GM21367 (cell line): ENCODE measurements around the gene MSANTD1.

ENCODE experiments used
- ATAC-seq: cut with Tn5 transposase; IDR thresholded peaks from one replicate; pipeline ENCODE4 v1.9.1; 2021; ENCODE audit not compliant: unreplicated experiment

The MSANTD1 gene

DNA sequence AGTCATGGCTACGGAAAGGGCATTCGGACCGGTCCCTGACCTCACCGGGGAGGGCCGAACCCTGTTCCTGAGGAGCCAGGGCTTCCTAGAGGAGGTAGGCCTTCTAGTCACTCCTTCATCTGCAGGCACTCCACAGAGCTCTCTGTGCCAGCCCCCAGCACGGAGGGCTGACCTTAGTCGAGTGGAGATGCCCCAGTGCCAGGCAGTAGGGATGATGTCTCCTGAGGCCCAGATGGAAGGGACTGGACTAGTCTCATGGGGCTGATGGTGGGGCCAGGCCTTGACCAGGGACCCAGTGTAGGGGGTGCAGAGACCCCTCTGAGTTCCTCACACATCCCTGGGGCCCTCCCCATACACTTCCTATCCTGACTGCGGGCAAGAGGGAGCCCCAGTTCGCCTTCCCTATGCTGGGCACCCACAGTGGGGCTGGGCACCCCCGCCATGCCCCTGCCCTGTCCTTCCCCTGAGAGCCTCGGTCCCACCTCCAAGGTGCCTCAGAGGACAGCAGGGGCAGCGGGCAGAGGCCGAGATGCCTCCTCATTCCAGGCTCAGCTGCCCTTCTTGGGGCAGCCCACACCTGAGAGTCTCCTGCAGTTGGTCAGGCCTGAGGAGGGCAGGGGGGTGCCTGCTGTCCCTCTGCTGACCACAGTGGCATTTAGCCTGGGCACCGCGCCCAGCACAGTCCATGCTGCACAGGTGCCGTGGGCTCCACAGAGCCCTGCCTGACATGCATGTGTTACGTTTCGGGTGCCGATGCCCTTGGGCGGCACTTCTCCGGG, 1.4 kb upstream of the MSANTD1 start:
- ATAC-seq = no peak

DNA sequence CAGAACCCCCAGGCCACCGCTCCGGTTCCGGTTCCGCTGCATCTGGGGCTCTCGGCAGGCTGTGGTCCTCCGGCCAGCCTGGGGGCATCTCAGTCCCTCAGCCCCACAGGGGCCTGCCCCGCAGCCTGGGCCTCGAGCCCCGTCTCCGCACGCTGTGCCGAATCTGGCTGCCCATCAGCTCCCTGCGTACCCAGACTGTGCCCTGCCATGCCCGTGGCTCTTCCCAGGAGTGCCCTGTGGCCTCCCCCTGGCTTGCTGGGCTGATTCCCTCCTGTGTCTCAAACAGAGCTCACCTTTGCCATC, 830 bp upstream of the MSANTD1 start:
- ATAC-seq = no peak

DNA sequence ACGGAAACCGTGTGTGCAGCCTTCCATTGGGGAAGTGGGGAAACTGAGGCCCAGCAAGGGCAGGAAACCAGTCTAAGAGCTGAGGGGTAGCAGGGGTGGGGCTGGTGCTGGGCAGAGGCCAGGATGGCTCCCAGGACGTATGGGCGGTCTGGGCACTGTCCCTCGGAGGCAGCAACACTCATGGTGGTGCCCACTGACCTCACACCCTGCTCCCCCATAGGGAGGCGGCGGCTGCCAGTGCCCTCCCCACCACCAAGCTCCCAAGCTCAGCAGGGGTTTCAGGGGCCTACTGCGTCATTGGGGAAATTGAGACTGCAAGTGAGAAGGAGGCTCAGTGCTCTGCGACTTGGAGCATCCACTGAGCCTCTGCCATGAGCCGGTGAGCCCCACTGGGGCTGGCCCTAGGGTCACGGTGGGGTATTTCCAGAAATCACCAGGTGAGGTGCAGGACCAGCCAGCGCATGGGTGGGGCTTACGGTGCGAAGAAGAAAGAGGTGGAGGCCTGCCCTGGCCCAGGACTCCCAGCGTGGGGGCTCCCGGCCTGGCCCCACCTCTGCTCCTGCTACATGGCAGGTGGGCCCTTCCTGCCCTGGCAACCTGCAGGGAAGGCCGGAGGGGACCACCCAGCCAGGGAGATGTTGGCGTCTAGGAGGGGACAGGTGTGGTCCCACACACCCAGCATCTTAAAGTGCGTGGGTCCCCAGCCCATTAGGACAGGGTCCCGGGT, 915 bp downstream of the MSANTD1 start:
- ATAC-seq = no peak

GRCh38 chr4:3250438-3250955, 1.5 kb downstream of the MSANTD1 start:
- no peak for ATAC-seq

DNA sequence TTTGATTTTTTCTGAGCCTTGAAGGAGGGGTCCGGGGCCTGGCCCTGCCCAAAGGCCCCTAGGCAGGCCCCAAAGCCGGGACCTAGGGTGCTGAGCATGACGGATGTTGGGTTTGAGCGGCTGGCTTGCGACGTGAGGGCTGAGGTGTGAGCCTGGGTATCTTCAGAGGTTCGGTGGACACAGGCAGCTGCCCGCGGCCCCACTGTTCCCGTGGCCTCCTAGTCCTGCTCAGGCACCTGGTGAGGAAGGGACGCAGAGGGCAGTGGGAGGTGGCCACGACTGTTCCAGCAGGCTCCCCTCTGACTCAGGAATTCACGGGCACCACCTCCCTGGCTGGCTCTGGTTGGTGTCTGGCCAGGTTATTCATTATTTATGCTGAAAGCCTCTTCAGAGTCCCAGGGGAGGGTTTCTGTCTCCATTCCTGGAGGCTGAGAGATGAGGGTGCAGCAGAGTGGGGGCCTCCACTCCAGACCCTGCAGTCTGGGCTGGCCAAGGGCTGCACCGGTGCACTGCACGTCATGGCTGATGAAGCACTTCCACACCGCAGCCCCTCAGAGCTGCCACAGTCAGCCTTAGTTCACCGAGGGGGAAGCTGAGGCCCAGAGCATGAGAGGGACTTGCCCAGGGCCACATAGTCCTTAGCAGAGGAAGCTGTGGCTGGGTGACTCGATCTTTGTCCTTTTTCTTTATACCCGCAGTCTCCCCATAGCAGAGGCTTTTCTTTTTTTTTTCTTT, 2.2 kb downstream of the MSANTD1 start:
- no peak for ATAC-seq

GRCh38 chr4:3251691-3252479, 2.9 kb downstream of the MSANTD1 start:
- ATAC-seq = no peak

DNA sequence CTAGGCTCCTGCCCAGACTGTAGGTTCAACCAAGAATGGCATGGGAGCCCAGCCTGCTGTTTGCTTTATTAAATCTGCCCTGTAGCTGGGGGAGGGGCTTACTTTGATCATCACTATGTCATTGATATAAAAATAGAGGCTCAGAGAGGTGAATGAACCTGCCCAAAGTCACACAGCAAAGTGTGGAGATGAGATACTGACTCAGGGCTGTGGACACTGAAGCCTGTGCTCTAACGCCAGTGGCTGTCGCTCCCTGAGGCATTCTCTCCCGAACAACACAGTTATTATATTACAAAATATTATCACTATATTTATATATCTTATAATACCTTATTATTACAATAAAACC, 3.5 kb downstream of the MSANTD1 start:
- no peak for ATAC-seq

DNA sequence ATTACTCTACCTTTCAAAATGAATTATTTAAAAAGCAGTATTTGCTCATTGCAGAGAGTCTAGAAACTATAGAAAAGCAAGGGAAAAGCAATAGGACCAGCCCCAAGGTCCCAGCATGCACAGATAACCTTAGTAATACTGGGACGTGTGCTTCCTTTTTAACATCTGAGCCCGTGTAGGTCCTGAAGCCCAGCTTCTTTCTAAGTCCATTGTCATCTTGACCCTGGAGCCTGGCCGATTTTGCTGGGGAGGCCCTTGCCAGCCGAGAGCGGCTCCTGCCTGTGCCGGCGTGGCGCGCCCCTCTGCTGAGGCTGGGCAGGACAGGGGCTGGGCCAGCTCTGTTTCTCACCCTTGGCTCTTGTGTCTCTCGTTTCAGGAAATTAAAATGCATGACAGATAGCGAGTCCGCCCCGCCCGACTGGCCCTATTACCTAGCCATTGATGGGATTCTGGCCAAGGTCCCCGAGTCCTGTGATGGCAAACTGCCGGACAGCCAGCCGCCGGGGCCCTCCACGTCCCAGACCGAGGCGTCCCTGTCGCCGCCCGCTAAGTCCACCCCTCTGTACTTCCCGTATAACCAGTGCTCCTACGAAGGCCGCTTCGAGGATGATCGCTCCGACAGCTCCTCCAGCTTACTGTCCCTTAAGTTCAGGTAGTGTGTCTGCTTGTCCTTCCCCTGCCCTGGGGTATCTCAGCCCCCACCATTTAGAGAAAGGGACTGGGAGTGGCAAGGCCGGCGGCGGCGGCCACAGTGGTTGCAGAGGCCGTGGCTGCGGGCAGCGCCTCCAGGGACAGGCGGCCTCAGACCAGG, 4.1 kb downstream of the MSANTD1 start:
- ATAC-seq = no peak

- no peak for ATAC-seq
Observed at GRCh38 chr4:3253808-3254207, 4.8 kb downstream of the MSANTD1 start.

GRCh38 chr4:3254302-3255131, 5.6 kb downstream of the MSANTD1 start:
- no peak for ATAC-seq

GRCh38 chr4:3255611-3256186, 6.7 kb downstream of the MSANTD1 start:
- ATAC-seq = no peak

DNA sequence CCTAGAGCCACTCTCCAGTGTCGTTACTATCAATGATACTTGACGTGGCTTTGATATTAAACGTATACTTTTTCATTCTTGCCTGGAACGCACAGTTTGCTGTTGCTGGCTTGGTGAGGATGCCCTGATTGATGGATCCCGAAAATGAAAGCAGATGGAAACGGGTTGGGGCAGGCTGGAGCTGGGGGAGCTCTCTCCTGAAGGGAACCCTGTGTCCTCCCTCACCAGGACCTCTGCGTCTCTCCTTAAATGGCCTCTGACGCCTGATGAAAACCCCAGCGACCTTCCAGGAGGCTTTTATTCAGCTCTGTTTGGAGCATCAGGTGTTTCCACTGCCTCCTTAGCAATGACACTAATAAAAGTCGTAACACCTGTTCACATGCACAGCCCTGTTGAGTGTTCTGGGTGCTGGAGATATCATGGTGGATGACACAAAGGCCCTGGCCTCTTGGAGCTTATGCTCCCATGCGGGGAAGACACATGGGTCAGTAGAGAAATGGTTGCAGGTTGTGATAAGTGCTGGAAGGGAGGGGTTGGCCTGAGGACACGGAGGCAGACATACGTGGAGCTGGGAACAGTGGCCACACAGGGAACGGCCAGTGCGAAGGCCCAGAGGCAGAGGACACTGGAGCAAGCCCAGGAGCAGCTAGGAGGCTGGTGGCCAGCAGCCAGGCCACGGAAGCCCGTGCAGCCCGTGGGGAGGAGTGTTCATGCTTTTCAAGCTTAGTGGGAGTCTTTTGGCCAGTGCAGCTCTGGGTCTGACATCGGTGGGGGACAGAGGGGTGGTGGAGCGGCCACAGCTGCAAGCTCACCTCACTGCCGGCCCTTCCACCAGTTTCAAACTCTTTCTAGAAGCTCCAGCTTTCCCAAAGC, 7.5 kb downstream of the MSANTD1 start:
- no peak for ATAC-seq

DNA sequence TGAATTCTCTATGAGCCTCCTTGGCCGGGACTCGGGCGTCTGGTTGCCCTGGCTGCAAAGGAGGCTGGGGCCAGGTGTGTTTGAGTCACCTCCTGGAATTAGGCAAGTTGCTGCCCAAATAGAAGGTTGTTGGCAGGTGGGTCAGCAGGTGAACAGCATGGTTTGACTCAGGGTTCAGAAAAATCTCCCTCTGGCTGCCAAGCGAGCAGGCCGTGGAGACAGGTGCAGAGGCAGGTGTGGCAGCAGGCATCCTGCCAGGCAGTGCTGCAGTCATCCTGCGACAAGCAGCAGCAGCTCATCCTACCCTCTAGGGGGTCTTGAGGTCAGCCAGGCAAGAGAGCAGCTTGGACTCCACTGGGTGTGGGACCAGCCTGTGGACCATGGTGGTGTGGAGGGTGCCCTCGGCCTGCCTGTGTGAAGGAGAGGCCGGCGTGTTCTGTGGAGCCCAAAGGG, 8.2 kb downstream of the MSANTD1 start:
- ATAC-seq = no peak

DNA sequence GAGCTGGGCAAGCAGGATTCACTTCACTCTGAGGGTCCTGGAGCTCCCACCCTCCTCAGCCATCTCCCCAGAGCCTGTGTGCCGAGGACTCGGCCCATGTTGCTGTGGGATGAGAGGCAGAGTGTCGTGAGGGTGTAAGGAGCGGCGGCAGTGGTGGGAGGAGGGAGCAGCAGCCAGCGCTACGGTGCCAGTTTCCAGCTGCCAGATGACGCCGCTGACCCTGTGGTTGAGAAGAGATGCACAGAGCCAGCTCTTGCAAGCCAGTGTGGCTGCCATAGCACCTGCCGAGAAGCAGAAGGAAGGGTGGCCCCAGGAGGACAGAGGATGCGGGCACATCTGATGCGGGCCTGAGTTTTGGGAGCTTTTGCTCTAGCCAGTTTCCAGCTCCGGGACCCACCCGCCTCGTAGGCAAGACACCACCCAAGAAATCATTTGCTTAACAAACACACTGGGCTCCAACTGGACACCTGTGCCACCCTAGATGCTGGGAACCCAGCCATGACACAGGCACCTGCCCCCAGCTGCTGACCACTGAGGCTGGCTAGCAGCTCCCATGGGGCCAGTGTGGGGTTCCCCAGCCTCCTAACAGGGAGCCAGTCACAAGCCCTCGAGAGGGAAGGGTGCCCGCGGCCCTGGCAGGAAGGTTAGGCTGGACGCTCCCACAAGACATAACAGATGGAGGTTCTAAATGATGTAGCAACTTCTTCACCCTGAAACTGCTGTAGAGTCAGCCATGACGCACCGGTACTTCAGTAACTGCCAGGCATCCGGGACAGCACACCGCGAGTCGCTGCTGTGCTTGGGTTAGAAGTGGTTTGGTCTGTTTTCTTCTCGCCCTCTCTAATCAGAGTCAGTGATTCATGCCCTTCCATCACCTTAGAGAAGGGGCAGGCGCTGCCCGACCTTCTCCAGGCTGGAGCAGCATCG, 8.9 kb downstream of the MSANTD1 start:
- ATAC-seq = no peak

DNA sequence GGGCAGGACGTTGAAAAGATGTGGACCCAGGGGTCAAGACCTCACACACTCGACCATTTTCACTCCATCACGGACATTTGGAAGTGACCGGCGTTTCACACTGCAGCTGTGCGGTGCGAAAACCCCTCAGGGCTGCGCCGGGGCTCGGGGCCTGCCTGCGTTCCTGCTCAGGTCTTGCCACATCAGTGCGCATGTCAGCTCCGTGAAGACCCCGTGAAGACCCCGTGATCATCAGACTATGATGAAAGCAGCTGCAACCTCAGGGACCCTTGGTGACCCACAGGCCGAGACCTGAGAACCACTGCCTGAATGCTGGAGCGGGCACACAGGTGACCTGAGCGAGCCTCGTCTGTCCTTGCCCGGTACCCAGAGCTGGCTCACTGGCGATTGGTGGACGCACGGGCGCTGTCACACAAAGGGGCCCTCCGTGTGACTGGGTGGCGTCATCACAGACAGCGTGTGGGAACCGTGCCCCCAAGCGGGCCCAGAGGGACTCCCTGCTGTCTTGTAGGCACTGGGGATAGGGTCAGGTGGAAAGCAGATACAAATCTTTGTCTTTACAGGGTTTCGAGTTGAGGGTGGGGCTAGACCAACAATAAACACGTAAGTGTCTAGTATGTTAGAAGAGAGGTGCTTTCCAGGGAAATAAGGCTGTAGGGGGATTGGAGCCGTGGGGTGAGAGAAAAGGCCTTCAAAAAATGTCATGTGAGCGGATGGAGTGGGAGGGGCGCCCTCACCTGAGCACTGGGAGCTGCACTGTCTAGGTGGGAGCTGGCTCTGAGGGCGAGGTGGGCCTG, 12.7 kb downstream of the MSANTD1 start:
- no peak for ATAC-seq
